ENCODE measurements around the gene MRPL14.

DNA sequence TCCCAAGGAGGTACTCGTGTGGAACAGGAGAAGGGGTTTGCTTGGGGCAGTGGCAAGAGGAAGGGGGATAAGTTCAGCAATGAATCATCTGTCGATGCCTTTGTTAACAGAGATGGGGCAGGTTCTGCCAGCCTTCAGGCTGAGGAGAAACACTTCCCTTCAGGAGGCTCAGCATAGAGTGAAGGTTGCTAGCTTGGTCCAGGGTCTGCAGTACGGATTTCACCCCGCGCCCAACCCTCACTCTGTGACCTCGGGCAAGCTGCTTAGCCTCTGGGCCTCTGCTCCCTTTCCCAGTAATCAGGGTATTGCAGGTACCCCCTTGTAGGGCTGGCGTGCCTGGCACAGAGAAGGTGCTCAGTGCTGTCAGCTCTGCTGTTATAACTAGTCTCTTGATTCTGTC, 38.9 kb upstream of the MRPL14 start:
- TF ChIP-seq JUND (IDR thresholded peaks at IDR 0.05; ENCODE audit: low read depth, low read length) (no peak), BCL11A (IDR thresholded peaks at IDR 0.05; ENCODE audit: low read depth, low read length) (no peak), EGR1 (IDR thresholded peaks at IDR 0.05; ENCODE audit: borderline replicate concordance in 1 of 2, low read depth in 2 of 2, low read length in 2 of 2) (no peak), CEBPB (IDR thresholded peaks at IDR 0.05; ENCODE audit: borderline replicate concordance in 1 of 2, low read depth in 2 of 2, low read length in 2 of 2) (no peak)
- TF ChIP-seq, protein P1, sequence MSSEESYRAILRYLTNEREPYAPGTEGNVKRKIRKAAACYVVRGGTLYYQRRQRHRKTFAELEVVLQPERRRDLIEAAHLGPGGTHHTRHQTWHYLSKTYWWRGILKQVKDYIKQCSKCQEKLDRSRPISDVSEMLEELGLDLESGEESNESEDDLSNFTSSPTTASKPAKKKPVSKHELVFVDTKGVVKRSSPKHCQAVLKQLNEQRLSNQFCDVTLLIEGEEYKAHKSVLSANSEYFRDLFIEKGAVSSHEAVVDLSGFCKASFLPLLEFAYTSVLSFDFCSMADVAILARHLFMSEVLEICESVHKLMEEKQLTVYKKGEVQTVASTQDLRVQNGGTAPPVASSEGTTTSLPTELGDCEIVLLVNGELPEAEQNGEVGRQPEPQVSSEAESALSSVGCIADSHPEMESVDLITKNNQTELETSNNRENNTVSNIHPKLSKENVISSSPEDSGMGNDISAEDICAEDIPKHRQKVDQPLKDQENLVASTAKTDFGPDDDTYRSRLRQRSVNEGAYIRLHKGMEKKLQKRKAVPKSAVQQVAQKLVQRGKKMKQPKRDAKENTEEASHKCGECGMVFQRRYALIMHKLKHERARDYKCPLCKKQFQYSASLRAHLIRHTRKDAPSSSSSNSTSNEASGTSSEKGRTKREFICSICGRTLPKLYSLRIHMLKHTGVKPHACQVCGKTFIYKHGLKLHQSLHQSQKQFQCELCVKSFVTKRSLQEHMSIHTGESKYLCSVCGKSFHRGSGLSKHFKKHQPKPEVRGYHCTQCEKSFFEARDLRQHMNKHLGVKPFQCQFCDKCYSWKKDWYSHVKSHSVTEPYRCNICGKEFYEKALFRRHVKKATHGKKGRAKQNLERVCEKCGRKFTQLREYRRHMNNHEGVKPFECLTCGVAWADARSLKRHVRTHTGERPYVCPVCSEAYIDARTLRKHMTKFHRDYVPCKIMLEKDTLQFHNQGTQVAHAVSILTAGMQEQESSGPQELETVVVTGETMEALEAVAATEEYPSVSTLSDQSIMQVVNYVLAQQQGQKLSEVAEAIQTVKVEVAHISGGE (CRISPR knock-in tag; IDR thresholded peaks at IDR 0.05), result no peak

Measured in GM12878 (cell line).